Natural killer cell treated with Interleukin-12 subunit alpha and Interleukin-12 subunit beta and Interleukin-15 and Interleukin-18, amount 100 ng/mL, for 72 hours (primary cell): ENCODE results near the gene ANXA4. TPM values are rescaled to one million over a fixed set of nuclear protein-coding genes. Genes with fewer than 3 reads are reported as not detected.

Experiments
- ATAC-seq, 2 donors: fragments of 150-1000 bp; cut with Tn5 transposase in 1 of 2; sonication (Bioruptor Pico), chemical (Tn5 transposase) in 1 of 2; 2 replicates each; pipeline ENCODE4 v1.10.0; 2021
- DNase-seq: peaks from one replicate; pipeline ENCODE4 v3.0.0; 2022; ENCODE audit warnings: low spot score
- H3K27ac Mint-ChIP-seq, 2 donors: 1 replicate in 1 of 2; 2 replicates in 1 of 2; pipeline ENCODE4 v1.8.0; 2022; ENCODE audit warnings: mixed read lengths in 2 of 2, mild to moderate bottlenecking in 1 of 2, moderate library complexity in 1 of 2
- H3K27me3 Mint-ChIP-seq, 2 donors: 1 replicate in 1 of 2; 2 replicates in 1 of 2; pipeline ENCODE4 v1.8.0; 2022; ENCODE audit warnings: mixed read lengths in 2 of 2
- H3K36me3 Mint-ChIP-seq: one replicate; pipeline ENCODE4 v1.8.0; 2022; ENCODE audit warnings: mixed read lengths
- H3K4me1 Mint-ChIP-seq, 2 donors: 1 replicate in 1 of 2; 2 replicates in 1 of 2; pipeline ENCODE4 v1.8.0; 2022; ENCODE audit warnings: low read depth in 2 of 2, mixed read lengths in 2 of 2, mild to moderate bottlenecking in 1 of 2
- H3K4me3 Mint-ChIP-seq: one replicate; pipeline ENCODE4 v1.8.0; 2022; ENCODE audit warnings: mixed read lengths
- H3K9me3 Mint-ChIP-seq: 2 replicates; pipeline ENCODE4 v1.8.0; 2022; ENCODE audit warnings: mixed read lengths
- total RNA-seq, 2 donors: library from RNA; stranded (reverse); gene quantifications; one replicate each; pipeline ENCODE4 v1.2.3, GENCODE V29; 2022

ANXA4 gene
- 10 to 100 TPM; 15.2 to 21.7 TPM for total RNA-seq

GRCh38 chr2:69741575-69742321 lies at the start of gene ANXA4:
Gene ANXA4 (plus strand): TSS chr2:69742134. CDS start chr2:69781566, 39,432 bp downstream.
- Mint-ChIP-seq H3K36me3 (no peaks in the 10 kb centered on the region), H3K27ac (peak within 1 kb of the TSS; percentile 91 to 96), H3K4me1 (peaks cover 15 to 22% of the 10 kb centered on the region in 2 donors), H3K9me3 (no peaks in the 10 kb centered on the region), H3K27me3 (peaks cover 0 to 4% of the 10 kb centered on the region in 2 donors), H3K4me3 (peak within 1 kb of the TSS; percentile 95)
- ATAC-seq (peak; percentile 94 to 96), DNase-seq (peak; percentile 84)

DNA sequence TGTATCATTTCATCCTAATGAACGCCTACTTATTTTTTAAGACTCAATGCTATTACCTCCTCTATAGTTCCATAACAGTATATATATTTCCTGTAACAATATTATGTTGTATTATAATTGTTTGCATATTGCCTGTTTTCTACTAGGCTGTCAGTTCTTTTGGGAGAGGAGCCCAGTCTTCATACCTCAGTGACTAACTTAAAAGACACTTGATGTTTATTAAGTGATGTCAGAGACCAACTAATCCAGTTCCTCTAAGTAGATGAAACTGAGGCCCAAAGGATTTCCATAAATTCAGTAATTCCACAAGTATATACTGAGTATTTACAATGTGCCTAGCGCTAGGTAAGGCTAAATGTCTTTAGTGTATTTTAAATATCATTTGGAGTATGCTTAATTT lies 49.5 kb upstream of the ANXA4 start:
- no peak for DNase-seq
- ATAC-seq, result no peak
- Mint-ChIP-seq H3K4me1 (peaks cover 35 to 51% of the 10 kb centered on the region in 2 donors), H3K4me3 (no peak overlapping the region), H3K27me3 (no peaks in the 10 kb centered on the region), H3K36me3 (no peaks in the 10 kb centered on the region), H3K9me3 (no peaks in the 10 kb centered on the region), H3K27ac (peak overlapping the region; percentile 72 to 75)

DNA sequence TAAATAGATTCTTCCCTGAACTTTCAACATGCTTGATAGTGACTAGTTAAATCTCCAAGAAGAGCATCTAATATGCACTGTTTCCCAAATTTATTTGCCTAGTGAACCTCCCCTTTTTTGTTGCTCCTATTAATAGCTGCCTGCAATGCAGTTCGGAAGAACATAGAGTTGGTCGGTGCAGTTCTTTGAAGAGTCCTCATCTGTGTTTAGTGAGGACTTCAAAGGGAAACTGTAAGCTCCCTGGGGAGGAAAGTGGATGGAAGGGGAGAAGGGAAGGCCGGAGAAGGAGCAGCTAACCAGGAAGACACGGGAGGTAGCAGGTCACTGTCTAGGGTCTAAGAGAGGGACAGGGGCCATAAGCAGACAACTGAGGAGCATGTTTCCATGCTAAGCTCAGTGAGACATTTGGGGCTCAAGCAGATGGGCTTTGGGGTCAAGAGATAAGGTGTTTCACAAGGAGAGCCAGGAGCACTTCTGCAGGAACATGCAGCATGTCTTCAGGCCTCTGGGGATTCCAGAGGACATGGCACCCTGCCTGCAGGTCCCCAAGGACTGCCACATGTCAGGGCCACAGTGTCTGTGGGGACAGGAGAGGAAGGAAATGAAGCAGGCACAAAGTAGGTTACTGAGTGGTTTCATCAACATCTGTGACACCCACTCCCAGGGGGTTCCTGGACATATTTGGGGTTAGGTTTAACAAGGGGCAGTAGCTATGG lies 48.7 kb upstream of the ANXA4 start:
- Mint-ChIP-seq H3K36me3 (no peaks in the 10 kb centered on the region), H3K4me1 (peaks cover 35 to 51% of the 10 kb centered on the region in 2 donors), H3K4me3 (peak overlapping the region; percentile 63), H3K27ac (peak overlapping the region; percentile 72 to 75), H3K9me3 (no peaks in the 10 kb centered on the region), H3K27me3 (no peaks in the 10 kb centered on the region)
- DNase-seq, result no peak
- peak; percentile 63 to 81 for ATAC-seq

- peak; percentile 69 to 79 for ATAC-seq
Observed at GRCh38 chr2:69693775-69694450, 48.0 kb upstream of the ANXA4 start.

GRCh38 chr2:69694894-69695849 lies 46.8 kb upstream of the ANXA4 start:
- H3K36me3 Mint-ChIP-seq, result no peaks in the 10 kb centered on the region
- no peaks in the 10 kb centered on the region for H3K27me3 Mint-ChIP-seq
- H3K4me3 Mint-ChIP-seq, result peak overlapping the region; percentile 21
- peaks cover 31 to 41% of the 10 kb centered on the region in 2 donors for H3K4me1 Mint-ChIP-seq
- ATAC-seq (no peak), DNase-seq (no peak)
- H3K9me3 Mint-ChIP-seq, result no peaks in the 10 kb centered on the region
- peak overlapping the region; percentile 72 to 75 for H3K27ac Mint-ChIP-seq

More at GRCh38 chr2:69693775-69694450, 48.0 kb upstream of the ANXA4 start:
- Mint-ChIP-seq H3K4me1 (peaks cover 35 to 48% of the 10 kb centered on the region in 2 donors), H3K4me3 (peak overlapping the region; percentile 63), H3K27ac (peak overlapping the region; percentile 72 to 75), H3K9me3 (no peaks in the 10 kb centered on the region), H3K27me3 (no peaks in the 10 kb centered on the region), H3K36me3 (no peaks in the 10 kb centered on the region)
- DNase-seq, result no peak

- H3K4me1 Mint-ChIP-seq, result peaks cover 27 to 36% of the 10 kb centered on the region in 2 donors
- H3K27me3 Mint-ChIP-seq, result no peaks in the 10 kb centered on the region
- H3K36me3 Mint-ChIP-seq, result no peaks in the 10 kb centered on the region
- no peak overlapping the region for H3K4me3 Mint-ChIP-seq
- ATAC-seq (no peak), DNase-seq (no peak)
- H3K9me3 Mint-ChIP-seq, result no peaks in the 10 kb centered on the region
- no peak overlapping the region for H3K27ac Mint-ChIP-seq
Observed at GRCh38 chr2:69695850-69696216, 46.1 kb upstream of the ANXA4 start.

DNA sequence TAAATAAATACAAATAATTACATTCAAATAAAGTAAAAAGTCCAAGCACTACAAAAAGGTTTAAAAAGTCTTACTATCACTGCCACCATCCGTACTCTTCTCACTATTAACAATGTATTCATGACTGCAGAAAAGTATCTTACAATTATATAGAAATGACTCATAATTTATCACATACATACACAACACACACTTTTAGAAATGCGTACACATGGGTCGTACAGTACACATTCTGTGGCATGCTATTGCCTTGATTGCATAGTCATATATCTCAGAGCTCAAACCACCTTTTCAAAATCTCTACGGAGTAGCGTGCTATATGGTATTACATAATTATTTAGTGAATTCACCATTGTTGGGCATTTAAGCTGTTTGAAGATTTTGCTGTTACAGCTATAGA lies 41.6 kb upstream of the ANXA4 start:
- Mint-ChIP-seq H3K27me3 (no peaks in the 10 kb centered on the region), H3K27ac (no peak overlapping the region), H3K36me3 (no peaks in the 10 kb centered on the region), H3K9me3 (no peaks in the 10 kb centered on the region), H3K4me1 (peaks cover 7 to 9% of the 10 kb centered on the region in 2 donors), H3K4me3 (no peak overlapping the region)
- DNase-seq (no peak), ATAC-seq (no peak)

GRCh38 chr2:69701100-69701945 lies 40.6 kb upstream of the ANXA4 start:
- DNase-seq, result no peak
- no peaks in the 10 kb centered on the region for H3K27me3 Mint-ChIP-seq
- H3K27ac Mint-ChIP-seq, result no peak overlapping the region

GRCh38 chr2:69703189-69703588 lies 38.7 kb upstream of the ANXA4 start:
- H3K27ac Mint-ChIP-seq, result no peak overlapping the region
- ATAC-seq, result no peak
- no peaks in the 10 kb centered on the region for H3K36me3 Mint-ChIP-seq
- DNase-seq, result no peak
- peaks cover 0 to 3% of the 10 kb centered on the region in 2 donors for H3K4me1 Mint-ChIP-seq
- no peaks in the 10 kb centered on the region for H3K27me3 Mint-ChIP-seq
- H3K9me3 Mint-ChIP-seq, result no peaks in the 10 kb centered on the region
- no peak overlapping the region for H3K4me3 Mint-ChIP-seq

More at GRCh38 chr2:69701100-69701945, 40.6 kb upstream of the ANXA4 start:
- Mint-ChIP-seq H3K4me1 (peaks cover under 1 to 2% of the 10 kb centered on the region in 2 donors), H3K36me3 (no peaks in the 10 kb centered on the region), H3K9me3 (no peaks in the 10 kb centered on the region), H3K4me3 (no peak overlapping the region)
- no peak for ATAC-seq

DNA sequence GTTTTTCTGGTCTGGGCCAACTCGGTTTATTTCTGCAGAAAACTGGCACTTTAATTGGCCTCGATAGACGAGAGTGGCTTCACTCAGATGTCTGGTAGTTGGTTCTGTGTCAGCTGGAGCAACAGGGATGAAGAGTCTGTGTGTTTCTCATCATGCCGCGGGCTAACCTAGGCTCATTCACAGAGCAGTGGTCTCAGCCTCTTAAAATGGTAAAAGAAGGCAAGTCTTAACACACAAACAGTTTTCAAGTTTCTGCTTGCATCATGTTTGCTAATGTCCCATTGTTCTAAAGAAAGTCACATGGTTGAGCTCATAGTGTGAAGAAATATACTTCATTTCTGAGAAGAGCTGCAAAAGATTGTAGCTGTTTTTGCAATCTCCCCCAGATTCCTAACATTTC lies 37.5 kb upstream of the ANXA4 start:
- Mint-ChIP-seq H3K4me1 (peaks cover 0 to 3% of the 10 kb centered on the region in 2 donors), H3K27ac (no peak overlapping the region), H3K36me3 (no peaks in the 10 kb centered on the region), H3K4me3 (no peak overlapping the region), H3K9me3 (no peaks in the 10 kb centered on the region), H3K27me3 (no peaks in the 10 kb centered on the region)
- DNase-seq (no peak), ATAC-seq (no peak)

DNA sequence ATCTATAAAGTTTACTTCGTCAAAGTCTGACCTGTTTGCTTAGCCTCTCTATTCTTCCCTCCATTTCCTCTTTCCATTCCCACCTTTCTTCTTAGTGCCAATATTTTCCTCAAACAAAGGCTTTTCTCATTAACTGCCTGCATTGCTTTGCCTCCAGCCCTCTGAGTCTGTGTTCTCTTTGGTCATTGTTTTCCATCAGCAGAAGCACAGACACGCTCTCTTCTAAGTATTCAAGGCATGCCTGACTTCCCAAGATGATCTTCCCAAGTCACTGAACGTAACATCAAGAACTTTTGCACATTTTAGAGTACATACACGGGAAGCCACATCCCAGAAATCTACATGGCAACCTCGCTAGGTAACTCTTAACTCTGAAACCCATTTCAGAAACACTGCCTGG lies 32.6 kb upstream of the ANXA4 start:
- Mint-ChIP-seq H3K36me3 (no peaks in the 10 kb centered on the region), H3K4me1 (peaks cover 3 to 6% of the 10 kb centered on the region in 2 donors), H3K27ac (no peak overlapping the region), H3K9me3 (no peaks in the 10 kb centered on the region), H3K4me3 (no peak overlapping the region), H3K27me3 (no peaks in the 10 kb centered on the region)
- ATAC-seq (no peak), DNase-seq (no peak)

DNA sequence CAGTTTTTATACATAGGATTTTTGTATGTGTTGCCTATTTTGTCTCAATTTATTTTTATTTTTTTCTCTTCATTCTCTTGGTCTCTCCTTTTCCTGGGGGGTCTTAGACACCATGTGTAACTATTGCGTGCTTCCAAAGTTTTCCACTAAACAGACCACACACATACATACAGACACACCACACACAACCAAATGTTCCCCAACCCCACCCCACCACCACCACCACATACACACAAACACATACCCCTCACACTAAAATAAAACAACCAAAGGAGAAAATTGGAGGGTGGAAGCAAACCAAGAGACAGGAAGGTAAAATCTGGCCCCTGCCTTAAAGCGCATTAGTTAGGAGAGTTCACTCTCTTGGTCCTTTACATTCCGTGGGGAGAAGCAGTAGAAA lies 30.0 kb upstream of the ANXA4 start:
- Mint-ChIP-seq H3K27me3 (peaks cover 0 to 3% of the 10 kb centered on the region in 2 donors), H3K9me3 (no peaks in the 10 kb centered on the region), H3K36me3 (no peaks in the 10 kb centered on the region), H3K27ac (no peak overlapping the region), H3K4me1 (peaks cover 8 to 12% of the 10 kb centered on the region in 2 donors), H3K4me3 (no peak overlapping the region)
- DNase-seq, result no peak
- ATAC-seq, result no peak
